Measurements from ENCODE around the gene FZD4.

The FZD4 gene

GRCh38 chr11:86902345-86902744 lies 52.9 kb downstream of the FZD4 start:
- H3K36me3 ChIP-seq (replicated peaks) = no peaks in the 10 kb centered on the region
- no peaks in the 10 kb centered on the region for H3K9me3 ChIP-seq
- in situ Hi-C loops (cut with MboI; ENCODE audit: low sequenced_read_pairs) = no loop called here
- DNase-seq (ENCODE audit: low spot score in 2 of 2) = no peak
- H3K4me3 ChIP-seq = no peak overlapping the region
- peaks cover 11% of the 10 kb centered on the region for H3K27me3 ChIP-seq (ENCODE audit: low read depth)
- no peaks in the 10 kb centered on the region for H3K4me1 ChIP-seq

GRCh38 chr11:86901599-86901998 lies 53.6 kb downstream of the FZD4 start:
- Histone ChIP-seq H3K4me3 (no peak overlapping the region), H3K27me3 (ENCODE audit: low read depth) (peaks cover 11% of the 10 kb centered on the region), H3K9me3 (no peaks in the 10 kb centered on the region), H3K36me3 (replicated peaks) (no peaks in the 10 kb centered on the region), H3K4me1 (no peaks in the 10 kb centered on the region)
- in situ Hi-C loops (cut with MboI; ENCODE audit: low sequenced_read_pairs) = no loop called here
- DNase-seq (ENCODE audit: low spot score in 2 of 2) = no peak

GRCh38 chr11:86900162-86900561 lies 55.0 kb downstream of the FZD4 start:
- H3K4me3 ChIP-seq = no peak overlapping the region

GRCh38 chr11:86898689-86899088 lies 56.5 kb downstream of the FZD4 start:
- in situ Hi-C loops (cut with MboI; ENCODE audit: low sequenced_read_pairs) = no loop called here
- Histone ChIP-seq H3K9me3 (no peaks in the 10 kb centered on the region), H3K4me3 (no peak overlapping the region), H3K27me3 (ENCODE audit: low read depth) (peaks cover 11% of the 10 kb centered on the region), H3K4me1 (no peaks in the 10 kb centered on the region), H3K36me3 (replicated peaks) (no peaks in the 10 kb centered on the region)
- DNase-seq (ENCODE audit: low spot score in 2 of 2) = no peak

More at GRCh38 chr11:86900162-86900561, 55.0 kb downstream of the FZD4 start:
- Histone ChIP-seq H3K27me3 (ENCODE audit: low read depth) (peaks cover 11% of the 10 kb centered on the region), H3K4me1 (no peaks in the 10 kb centered on the region), H3K36me3 (replicated peaks) (no peaks in the 10 kb centered on the region), H3K9me3 (no peaks in the 10 kb centered on the region)
- in situ Hi-C loops (cut with MboI; ENCODE audit: low sequenced_read_pairs) = no loop called here
- no peak for DNase-seq (ENCODE audit: low spot score in 2 of 2)

- no peaks in the 10 kb centered on the region for H3K9me3 ChIP-seq
- no peaks in the 10 kb centered on the region for H3K4me1 ChIP-seq
- no peak overlapping the region for H3K4me3 ChIP-seq
- DNase-seq (ENCODE audit: low spot score in 2 of 2) = no peak
- no peaks in the 10 kb centered on the region for H3K36me3 ChIP-seq (replicated peaks)
- in situ Hi-C loops (cut with MboI; ENCODE audit: low sequenced_read_pairs) = no loop called here
- H3K27me3 ChIP-seq (ENCODE audit: low read depth) = peaks cover 4% of the 10 kb centered on the region
Measured at GRCh38 chr11:86896441-86896841, 58.8 kb downstream of the FZD4 start.

Measured in HAP-1 (cell line).